ENCODE results near the gene RMP24.

GRCh38 chr18:36009214-36009613 lies 36.7 kb downstream of the RMP24 start:
- no peak for TF ChIP-seq POLR2A (IDR thresholded peaks at IDR 0.05)
- TF ChIP-seq, protein P1, sequence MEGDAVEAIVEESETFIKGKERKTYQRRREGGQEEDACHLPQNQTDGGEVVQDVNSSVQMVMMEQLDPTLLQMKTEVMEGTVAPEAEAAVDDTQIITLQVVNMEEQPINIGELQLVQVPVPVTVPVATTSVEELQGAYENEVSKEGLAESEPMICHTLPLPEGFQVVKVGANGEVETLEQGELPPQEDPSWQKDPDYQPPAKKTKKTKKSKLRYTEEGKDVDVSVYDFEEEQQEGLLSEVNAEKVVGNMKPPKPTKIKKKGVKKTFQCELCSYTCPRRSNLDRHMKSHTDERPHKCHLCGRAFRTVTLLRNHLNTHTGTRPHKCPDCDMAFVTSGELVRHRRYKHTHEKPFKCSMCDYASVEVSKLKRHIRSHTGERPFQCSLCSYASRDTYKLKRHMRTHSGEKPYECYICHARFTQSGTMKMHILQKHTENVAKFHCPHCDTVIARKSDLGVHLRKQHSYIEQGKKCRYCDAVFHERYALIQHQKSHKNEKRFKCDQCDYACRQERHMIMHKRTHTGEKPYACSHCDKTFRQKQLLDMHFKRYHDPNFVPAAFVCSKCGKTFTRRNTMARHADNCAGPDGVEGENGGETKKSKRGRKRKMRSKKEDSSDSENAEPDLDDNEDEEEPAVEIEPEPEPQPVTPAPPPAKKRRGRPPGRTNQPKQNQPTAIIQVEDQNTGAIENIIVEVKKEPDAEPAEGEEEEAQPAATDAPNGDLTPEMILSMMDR (IDR thresholded peaks at IDR 0.05) = no peak
